Neural cell (in vitro differentiated cells): ENCODE measurements around the gene SHROOM2.

Experiments
- CTCF ChIP-seq: fragments of 450-650 bp; IDR thresholded peaks from 2 replicates; pipeline ENCODE4 v1.5.1; 2014; ENCODE audit warnings: antibody characterized with exemption, mild to moderate bottlenecking, moderate library complexity; ENCODE audit not compliant: poor library complexity, severe bottlenecking
- EZH2 ChIP-seq: fragments of 200-600, 300-800 bp; shearing (Covaris generic), sonication (generic); IDR thresholded peaks from 2 replicates; pipeline ENCODE4 v1.6.1; 2014; ENCODE audit warnings: antibody characterized with exemption, low read length, borderline replicate concordance, mild to moderate bottlenecking; ENCODE audit not compliant: insufficient read depth, poor library complexity, severe bottlenecking
- MXI1 ChIP-seq: fragments of 450-650 bp; conservative IDR thresholded peaks from 2 replicates; pipeline ENCODE4 v1.6.1; 2014; ENCODE audit warnings: antibody characterized with exemption, mild to moderate bottlenecking; ENCODE audit not compliant: poor library complexity, severe bottlenecking
- POLR2AphosphoS5 ChIP-seq: IDR thresholded peaks from 2 replicates; pipeline ENCODE4 v1.6.1; 2012
- RAD21 ChIP-seq: fragments of 450-650 bp; conservative IDR thresholded peaks from 2 replicates; pipeline ENCODE4 v1.6.1; 2014; ENCODE audit warnings: antibody characterized with exemption, mild to moderate bottlenecking, moderate library complexity
- SMC3 ChIP-seq: fragments of 450-650 bp; conservative IDR thresholded peaks from 2 replicates; pipeline ENCODE4 v1.6.1; 2014; ENCODE audit warnings: antibody characterized with exemption, mild to moderate bottlenecking, moderate library complexity; ENCODE audit not compliant: poor library complexity
- TAF1 ChIP-seq: IDR thresholded peaks from 2 replicates; pipeline ENCODE4 v1.6.1; 2012; ENCODE audit warnings: low read depth

GRCh38 chrX:9882669-9883446, 96.6 kb downstream of the SHROOM2 start:
- TF ChIP-seq RAD21 (no peak), CTCF (no peak), SMC3 (no peak), POLR2AphosphoS5 (no peak), TAF1 (no peak), MXI1 (no peak), EZH2 (no peak)
